GM12891 (cell line): ENCODE measurements around the gene ELMO1.

Experiments
- DNase-seq: peaks from one replicate; pipeline ENCODE4 v3.0.0; 2011; ENCODE audit warnings: low spot score; ENCODE audit not compliant: insufficient read length
- FAIRE-seq: peaks from 2 replicates; lab custom pipeline; 2011; peaks lifted over from hg19 to GRCh38; lab: Jason Lieb, UNC
- PAX5 ChIP-seq: IDR thresholded peaks from 2 replicates; pipeline ENCODE4 v1.6.1; 2011; ENCODE audit warnings: low read length, moderate library complexity, mild to moderate bottlenecking; ENCODE audit not compliant: insufficient read depth, severe bottlenecking
- POLR2A ChIP-seq: IDR thresholded peaks from 2 replicates; pipeline ENCODE4 v1.6.1; 2011; ENCODE audit warnings: low read depth, low read length, control low read depth
- POLR2AphosphoS5 ChIP-seq: IDR thresholded peaks from 2 replicates; pipeline ENCODE4 v1.6.1; 2011; ENCODE audit warnings: low read depth, low read length, control low read depth
- POU2F2 ChIP-seq: IDR thresholded peaks from 2 replicates; pipeline ENCODE4 v1.6.1; 2011; ENCODE audit warnings: low read depth, mild to moderate bottlenecking, control low read depth, low read length, moderate library complexity
- SPI1 ChIP-seq: IDR thresholded peaks from 2 replicates; pipeline ENCODE4 v1.6.1; 2011; ENCODE audit warnings: low read depth, low read length, control low read depth
- TAF1 ChIP-seq: IDR thresholded peaks from 2 replicates; pipeline ENCODE4 v1.6.1; 2011; ENCODE audit warnings: low read depth, low read length, control low read depth

The ELMO1 gene

GRCh38 chr7:37119296-37119860 lies 329.3 kb downstream of the ELMO1 start:
- no peak for FAIRE-seq
- no peak for DNase-seq
- TF ChIP-seq PAX5 = no peak
- no peak for TF ChIP-seq POU2F2
- no peak for TF ChIP-seq SPI1
- no peak for TF ChIP-seq POLR2AphosphoS5
- TF ChIP-seq TAF1 = no peak

DNA sequence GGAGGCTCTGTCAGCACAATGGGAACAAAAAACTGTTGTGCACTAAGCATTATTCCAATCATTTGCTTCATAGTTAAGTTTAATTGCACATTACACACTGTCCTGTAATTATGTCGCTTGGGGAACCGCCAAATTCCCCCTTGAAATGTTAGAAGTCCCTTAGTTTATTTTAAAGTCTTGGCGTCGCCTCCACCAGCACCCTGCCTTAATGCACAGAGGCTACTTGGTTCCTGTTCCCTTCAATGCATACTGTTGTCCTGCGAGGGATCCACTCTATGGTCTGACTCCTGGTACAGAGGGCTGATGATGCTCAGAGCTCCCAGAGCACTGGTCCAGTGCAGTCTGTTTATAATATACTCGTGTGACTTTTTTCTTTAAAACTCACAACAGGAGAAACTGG lies 330.7 kb downstream of the ELMO1 start:
- DNase-seq (no peak), FAIRE-seq (no peak)
- TF ChIP-seq PAX5 (no peak), POLR2A (no peak), TAF1 (no peak), POLR2AphosphoS5 (no peak), POU2F2 (no peak), SPI1 (no peak)

GRCh38 chr7:37117292-37117691 lies 331.4 kb downstream of the ELMO1 start:
- DNase-seq (no peak), FAIRE-seq (no peak)
- TF ChIP-seq POU2F2 = no peak
- no peak for TF ChIP-seq PAX5
- no peak for TF ChIP-seq POLR2AphosphoS5
- TF ChIP-seq POLR2A = no peak
- TF ChIP-seq TAF1 = no peak
- TF ChIP-seq SPI1 = no peak

DNA sequence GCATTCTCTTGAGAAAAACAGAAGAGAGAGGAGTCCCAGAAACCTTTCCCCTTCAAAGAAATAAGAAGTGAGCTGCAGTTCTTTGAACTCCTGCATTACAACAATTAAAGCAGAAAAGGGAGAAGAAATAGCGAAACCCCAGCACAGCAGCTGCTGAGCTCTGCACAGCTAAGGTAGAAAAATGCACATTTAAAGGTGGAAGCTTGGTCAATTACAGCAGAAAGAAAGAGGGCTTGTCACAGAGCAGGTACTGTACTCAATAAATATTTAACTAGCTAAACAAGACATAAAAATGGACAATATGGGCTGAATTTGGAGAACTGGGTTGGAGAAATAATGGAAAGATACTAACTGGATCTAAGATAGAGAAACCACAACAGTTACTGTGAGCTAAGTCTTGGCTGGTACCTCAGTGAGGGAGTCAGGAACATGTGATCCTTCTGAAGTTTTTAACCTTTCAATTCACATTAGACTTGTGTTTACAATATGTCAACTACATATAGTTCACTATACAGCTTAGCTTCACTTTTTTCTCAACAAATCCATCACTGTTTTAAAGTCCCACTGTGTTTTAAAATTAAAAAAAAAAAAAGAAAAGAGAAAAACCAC lies 332.5 kb downstream of the ELMO1 start:
- TF ChIP-seq POLR2AphosphoS5 (no peak), POU2F2 (no peak), SPI1 (no peak), TAF1 (no peak), POLR2A (no peak), PAX5 (no peak)
- no peak for FAIRE-seq
- no peak for DNase-seq

DNA sequence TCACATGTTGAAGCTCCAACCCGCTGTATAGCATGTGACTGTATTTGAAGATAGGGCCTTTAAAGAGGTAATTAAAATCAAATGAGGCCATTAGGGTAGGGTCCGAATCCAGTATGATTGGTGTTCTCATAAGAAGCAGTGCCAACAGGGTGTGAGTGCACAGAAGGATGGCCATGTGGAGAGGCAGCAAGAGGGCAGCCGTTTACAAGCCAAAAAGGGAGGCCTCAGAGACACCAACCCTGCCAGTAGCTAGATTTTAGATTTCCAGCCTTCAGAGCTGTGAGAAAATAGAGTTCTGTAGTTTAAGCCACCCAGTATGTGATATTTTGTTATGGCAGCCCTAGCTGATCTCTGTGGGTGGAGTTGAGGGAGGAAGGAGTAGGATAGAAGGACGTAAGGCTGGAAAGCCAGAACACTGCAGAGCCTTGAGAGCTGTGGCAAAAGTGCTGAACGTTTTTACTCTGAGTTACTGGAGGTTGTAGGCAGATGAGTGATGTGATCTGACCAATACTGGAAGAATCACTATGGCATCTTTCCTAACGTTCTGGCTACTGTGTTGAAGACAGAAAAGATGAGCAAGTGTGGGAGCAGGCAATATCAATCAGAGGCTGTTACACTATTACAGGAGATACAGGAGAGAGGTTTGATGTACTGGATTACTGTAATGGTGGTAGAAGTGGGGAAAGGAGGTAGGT lies 334.9 kb downstream of the ELMO1 start:
- no peak for DNase-seq
- no peak for TF ChIP-seq TAF1
- no peak for TF ChIP-seq POLR2AphosphoS5
- TF ChIP-seq PAX5 = no peak
- no peak for TF ChIP-seq SPI1
- no peak for TF ChIP-seq POLR2A
- no peak for TF ChIP-seq POU2F2
- FAIRE-seq = peak; percentile 61

GRCh38 chr7:37112876-37113275 lies 335.8 kb downstream of the ELMO1 start:
- TF ChIP-seq PAX5 = no peak
- TF ChIP-seq POU2F2 = no peak
- TF ChIP-seq POLR2AphosphoS5 = no peak
- TF ChIP-seq SPI1 = no peak
- no peak for TF ChIP-seq TAF1
- DNase-seq (no peak), FAIRE-seq (no peak)

DNA sequence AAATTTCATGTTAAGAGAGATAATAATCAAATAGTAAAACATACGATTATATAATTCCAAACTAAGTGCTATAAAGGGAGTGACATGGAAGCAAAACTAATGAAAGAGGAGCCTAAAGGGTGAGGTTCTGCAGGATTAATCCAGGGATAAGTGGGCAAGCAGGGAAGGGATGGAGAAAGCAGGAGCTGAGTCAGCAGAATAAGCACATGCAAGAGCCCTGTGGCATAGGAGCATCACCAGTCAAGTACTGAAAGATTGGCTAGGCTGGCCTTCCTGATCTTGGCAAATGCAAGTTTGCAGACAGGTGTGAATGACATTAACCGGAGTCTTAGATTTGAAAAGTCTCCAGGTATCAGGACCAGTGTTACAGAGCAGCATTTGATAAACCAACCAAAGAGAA lies 336.4 kb downstream of the ELMO1 start:
- FAIRE-seq (no peak), DNase-seq (no peak)
- TF ChIP-seq TAF1 (no peak), POLR2AphosphoS5 (no peak), SPI1 (no peak), PAX5 (no peak), POU2F2 (no peak), POLR2A (no peak)

DNA sequence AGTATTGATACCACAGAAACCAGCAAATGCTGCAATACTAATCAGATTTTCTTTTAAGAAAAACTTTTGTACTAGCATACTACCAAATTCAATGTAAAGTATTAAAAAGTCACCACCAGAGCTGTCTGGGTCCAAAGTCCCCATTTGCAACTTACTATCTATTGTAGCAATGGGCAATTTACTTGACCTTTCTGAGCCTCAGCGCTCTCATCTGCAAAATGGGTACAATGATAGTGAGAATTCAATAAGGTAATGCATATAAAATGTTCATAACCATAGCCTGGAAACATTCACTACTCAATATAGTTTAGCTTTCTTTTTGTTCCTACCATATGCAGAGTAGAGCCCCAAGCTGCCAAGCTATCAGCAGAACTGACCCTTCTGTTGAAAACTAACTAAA lies 337.2 kb downstream of the ELMO1 start:
- TF ChIP-seq POLR2A = no peak
- TF ChIP-seq TAF1 = no peak
- no peak for TF ChIP-seq POU2F2
- TF ChIP-seq SPI1 = no peak
- TF ChIP-seq POLR2AphosphoS5 = no peak
- no peak for TF ChIP-seq PAX5
- FAIRE-seq (no peak), DNase-seq (no peak)

DNA sequence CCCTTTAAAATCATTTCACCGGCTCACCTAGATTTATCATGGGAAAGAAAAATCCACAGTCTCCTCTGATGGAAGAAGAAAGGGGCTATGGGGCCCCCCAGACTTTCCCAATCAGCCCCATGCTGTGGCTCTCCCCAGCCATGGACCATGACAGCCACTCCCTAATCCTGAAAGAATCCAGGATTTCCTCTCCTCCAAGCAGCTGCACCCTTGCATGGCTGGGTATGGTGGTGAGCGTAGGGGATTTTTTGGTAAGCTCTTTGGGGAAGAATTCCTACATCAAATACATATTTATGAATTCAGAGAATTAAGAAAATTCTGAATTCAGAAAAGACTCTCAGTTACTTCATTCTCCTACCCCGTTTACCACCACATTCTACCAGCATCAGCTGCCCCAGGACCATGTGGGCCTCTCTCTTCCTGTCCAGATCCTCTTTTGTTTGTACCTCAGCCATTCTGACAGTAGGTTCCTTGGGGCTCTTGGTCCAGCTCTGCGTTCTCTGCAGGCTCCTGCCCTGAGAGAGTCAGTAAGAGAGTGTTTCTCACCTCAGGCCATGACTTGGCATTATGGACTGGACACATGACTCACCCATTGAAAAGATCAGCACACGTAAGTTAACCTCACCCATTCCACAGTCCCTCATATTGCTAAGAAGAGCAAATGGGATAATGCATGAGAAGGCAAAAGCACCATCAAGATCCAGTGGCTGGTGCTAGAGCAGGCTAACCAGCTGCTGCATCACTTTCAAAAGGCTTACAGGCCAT lies 337.8 kb downstream of the ELMO1 start:
- no peak for TF ChIP-seq POU2F2
- no peak for TF ChIP-seq PAX5
- no peak for TF ChIP-seq POLR2A
- no peak for TF ChIP-seq SPI1
- TF ChIP-seq POLR2AphosphoS5 = no peak
- no peak for TF ChIP-seq TAF1
- no peak for DNase-seq
- peak; percentile 13 for FAIRE-seq

DNA sequence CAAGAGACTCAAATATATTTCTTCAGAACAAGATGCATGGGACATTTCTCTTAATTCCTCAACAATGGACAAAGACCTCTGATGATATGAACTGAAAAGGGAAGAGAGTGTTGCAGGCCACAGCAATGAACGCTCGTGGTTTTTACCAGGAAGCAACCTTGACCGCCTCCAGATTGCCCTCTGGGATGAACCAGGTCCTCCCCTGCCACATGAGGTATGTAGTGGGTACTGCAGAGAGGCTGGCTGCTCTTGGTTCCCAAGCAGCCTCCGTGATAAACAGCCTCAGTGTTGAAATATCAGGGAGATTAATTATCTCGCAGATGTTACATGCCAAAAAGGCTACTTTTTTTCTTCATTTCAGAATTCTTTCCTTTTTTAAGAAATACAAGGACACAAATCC lies 338.8 kb downstream of the ELMO1 start:
- 0 out of 2 replicates have a peak, but pooled peaks have one; percentile 3 for TF ChIP-seq SPI1
- TF ChIP-seq PAX5 = no peak
- no peak for TF ChIP-seq TAF1
- DNase-seq (no peak), FAIRE-seq (no peak)
